Heart right ventricle (tissue), 16 donors: ENCODE results near the gene ALDH1A2. TPM values are rescaled to one million over a fixed set of nuclear protein-coding genes. Genes with fewer than 3 reads are reported as not detected.
"Not testable (repeated sequence)": the region's sequence is repeated elsewhere in the genome, so short reads cannot be mapped to it uniquely, and the experiment has no call there.

Experiments
- ATAC-seq, 8 donors: fragments of 200-7000 bp; cut with Tn5 transposase; one replicate each; pipeline ENCODE4 v1.9.1; 2020; ENCODE audit warnings: mild to moderate bottlenecking in 8 of 8, moderate library complexity in 8 of 8, moderate number of reproducible peaks in 1 of 8
- DNase-seq, 2 donors: peaks; one replicate each; pipeline ENCODE4 v3.0.0-alpha.2; 2020
- H3K27ac ChIP-seq, 10 donors: fragments of 200-600 bp; sonication (generic) in 2 of 10; one replicate each; pipeline versions ENCODE4 v1.5.0 to v1.8.0; 2020 to 2022; ENCODE audit warnings: mild to moderate bottlenecking in 3 of 10
- H3K27me3 ChIP-seq, 7 donors: fragments of 200-600 bp; one replicate each; pipeline ENCODE4 v1.8.0; 2021 to 2022; ENCODE audit warnings: mild to moderate bottlenecking in 2 of 7
- H3K36me3 ChIP-seq, 9 donors: fragments of 200-600 bp; sonication (generic) in 1 of 9; one replicate each; pipeline versions ENCODE4 v1.5.0 to v1.8.0; 2020 to 2022; ENCODE audit warnings: mild to moderate bottlenecking in 2 of 9
- H3K4me1 ChIP-seq, 9 donors: fragments of 200-600 bp; sonication (generic) in 1 of 9; one replicate each; pipeline versions ENCODE4 v1.5.0 to v1.8.0; 2020 to 2022; ENCODE audit warnings: mild to moderate bottlenecking in 4 of 9
- H3K4me3 ChIP-seq, 10 donors: fragments of 200-600 bp; sonication (generic) in 2 of 10; one replicate each; pipeline versions ENCODE4 v1.5.0 to v1.8.0; 2020 to 2022; ENCODE audit warnings: mild to moderate bottlenecking in 7 of 10, moderate library complexity in 2 of 10
- H3K9me3 ChIP-seq, 11 donors: fragments of 200-600 bp in 10 of 11; sonication (generic) in 2 of 11; one replicate each; pipeline versions ENCODE4 v1.5.0 to v1.8.0; 2013 to 2022; ENCODE audit warnings: mild to moderate bottlenecking in 2 of 11, control low read depth in 1 of 11, moderate library complexity in 1 of 11
- CTCF ChIP-seq, 9 donors: fragments of 200-600 bp; sonication (generic) in 2 of 9; IDR thresholded peaks; one replicate each; pipeline versions ENCODE4 v1.5.0 to v1.8.0; 2021 to 2022; ENCODE audit warnings: antibody characterized with exemption in 9 of 9, mild to moderate bottlenecking in 5 of 9, moderate library complexity in 1 of 9
- WGBS, 2 donors: extraction: QIAGEN DNeasy Blood & Tissue Kit; methylation state at CpG; one replicate each; pipeline ENCODE4 v1.1.7; 2013; ENCODE audit warnings: inconsistent platforms in 1 of 2; 5-methylcytosine and 5-hydroxymethylcytosine counted together
- intact Hi-C, 10 donors: fragments of 100-400 bp; cut with DNase I; formaldehyde crosslinking; loops; one replicate each; pipeline versions ENCODE4 v1.11.1 to v1.14.2; 2022
- polyA plus RNA-seq, 2 donors: library from polyadenylated mRNA; stranded (reverse); fragments of 200-250 nt; gene quantifications; one replicate each; pipeline ENCODE4 v1.2.3, GENCODE V29; 2013
- total RNA-seq, 10 donors: library from RNA; stranded (reverse); fragmentation: NEBNext Ultra II Directional in 3 of 10; extraction: Animal tissue kit (Norgen Biotek cat#: 25700) in 3 of 10; gene quantifications; one replicate each; pipeline versions ENCODE4 v1.2.1 to v1.2.4, GENCODE V29; 2021 to 2023
- donor health status: Arrhythmogenic right ventricular cardiomyopathy.
- donor health status: ischemic (EF 13 %, LVEDD 7.1; RV severe dilation, severe dysfunction).
- donor health status: healthy with polysubstance abuse.
- donor health status: DM: no; HTN: yes; CAD: no.
- donor health status: DM: no; HTN: no; CAD: no.
- donor health status: ischemic (EF 25% LVEDD 6.9; RV normal size, moderate dysfunction).
- donor health status: ischemic (EF 25% LVEDD 5.7; RV mildly dilated, moderate dysfunction).
- donor health status: healthy.
- donor health status: DM: yes; HTN: yes; CAD: no.
- donor health status: Ischemic cardiomyopathy.
- donor health status: ischemic (EF 35%, LVEDD 5.7; RV mildly dilated, moderate dysfunction).
- donor health status: nonischemic (EF 11% LVEDD 7.7; RV severe dilation, severe dysfunction).
- donor health status: DM: yes; HTN: yes; CAD: no.
- donor health status: PGD.
- donor health status: ischemic (EF 29% LVEDD 5.4; RV normal size, mild dysfunction).
- donor health status: nonischemic (EF 23%, LVEDD 6.1; RV moderate dilation, normal function).

Gene ALDH1A2
- total and polyA plus RNA-seq, 12 donors = 2.3 to 21.0 (median 9.8) TPM

GRCh38 chr15:58048261-58048660 is 17.2 kb downstream of the ALDH1A2 start:
- 81 to 87% methylated on average over 3 of the region's 3 CpGs for WGBS, 2 donors
- ATAC-seq = no peak
- Histone ChIP-seq H3K27me3 (no peaks in the 10 kb centered on the region), H3K4me1 (peaks cover 0 to 2% (median 0%) of the 10 kb centered on the region in 9 donors), H3K36me3 (no peaks in the 10 kb centered on the region), H3K9me3 (peaks cover 0 to 4% (median 0%) of the 10 kb centered on the region in 11 donors), H3K4me3 (no peak overlapping the region), H3K27ac (no peak overlapping the region)
- intact Hi-C loops = no loop called here
- no peak for DNase-seq
- no peak for TF ChIP-seq CTCF (IDR thresholded peaks at IDR 0.05)

- Histone ChIP-seq H3K27me3 (no peaks in the 10 kb centered on the region), H3K4me3 (no peak overlapping the region), H3K4me1 (no peaks in the 10 kb centered on the region), H3K9me3 (peaks cover 0 to 4% (median 0%) of the 10 kb centered on the region in 11 donors), H3K36me3 (no peaks in the 10 kb centered on the region), H3K27ac (no peak overlapping the region)
- 67 to 71% methylated on average over 2 of the region's 2 CpGs for WGBS, 2 donors
- DNase-seq (no peak), ATAC-seq (no peak)
- intact Hi-C loops = no loop called here
- no peak for TF ChIP-seq CTCF (IDR thresholded peaks at IDR 0.05)
These were observed 18.4 kb downstream of the ALDH1A2 start for GRCh38 chr15:58047149-58047548.

GRCh38 chr15:58046467-58046866 is 19.0 kb downstream of the ALDH1A2 start:
- Histone ChIP-seq H3K4me3 (no peak overlapping the region), H3K4me1 (no peaks in the 10 kb centered on the region), H3K27me3 (no peaks in the 10 kb centered on the region), H3K9me3 (peaks cover 0 to 4% (median 0%) of the 10 kb centered on the region in 11 donors), H3K27ac (no peak overlapping the region), H3K36me3 (no peaks in the 10 kb centered on the region)
- TF ChIP-seq CTCF (IDR thresholded peaks at IDR 0.05) = no peak
- 73 to 92% methylated on average over 1 of the region's 1 CpG for WGBS, 2 donors
- intact Hi-C loops = no loop called here
- DNase-seq = no peak
- ATAC-seq = no peak

DNA sequence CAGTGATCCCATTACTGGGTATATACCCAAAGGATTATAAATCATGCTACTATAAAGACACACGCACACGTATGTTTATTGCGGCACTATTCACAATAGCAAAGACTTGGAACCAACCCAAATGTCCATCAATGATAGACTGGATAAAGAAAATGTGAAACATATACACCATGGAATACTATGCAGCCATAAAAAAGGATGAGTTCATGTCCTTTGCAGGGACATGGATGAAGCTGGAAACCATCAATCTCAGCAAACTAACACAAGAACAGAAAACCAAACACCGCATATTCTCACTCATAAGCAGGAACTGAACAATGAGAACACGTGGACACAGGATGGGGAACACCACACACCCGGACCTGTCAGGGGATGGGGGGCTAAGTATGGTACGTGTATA is 20.1 kb downstream of the ALDH1A2 start:
- WGBS, 2 donors = 94 to 95% methylated on average over 5 to 7 of the region's 7 CpGs
- H3K4me1 ChIP-seq, H3K27ac ChIP-seq, intact Hi-C loops, ATAC-seq, DNase-seq, H3K4me3 ChIP-seq, H3K9me3 ChIP-seq, H3K36me3 ChIP-seq, H3K27me3 ChIP-seq: not testable (repeated sequence)

- no peak for DNase-seq
- WGBS, 2 donors = 74 to 79% methylated on average over 2 of the region's 2 CpGs
- intact Hi-C loops = loop anchor here in 1 of 10 donors (5.0 kb wide), 1 partner anchor 122 kb away; no protein-coding TSS in a partner anchor
These were observed 21.0 kb downstream of the ALDH1A2 start for GRCh38 chr15:58044551-58044950.

More at GRCh38 chr15:58044551-58044950, 21.0 kb downstream of the ALDH1A2 start:
- TF ChIP-seq CTCF (IDR thresholded peaks at IDR 0.05) = no peak
- Histone ChIP-seq H3K27me3 (no peaks in the 10 kb centered on the region), H3K27ac (no peak overlapping the region), H3K36me3 (no peaks in the 10 kb centered on the region), H3K4me1 (no peaks in the 10 kb centered on the region), H3K9me3 (peaks cover 0 to 4% (median 0%) of the 10 kb centered on the region in 11 donors), H3K4me3 (no peak overlapping the region)
- ATAC-seq = no peak
